ENCODE data around the gene ZNF280D. TPM values are rescaled to one million over a fixed set of nuclear protein-coding genes. Genes with fewer than 3 reads are reported as not detected.
A peak's percentile ranks its signal among the peaks of the same experiment; 100 is the strongest.

ZNF280D gene
- polyA plus RNA-seq, 1 donor from 2014 or later, result 35.4 TPM

- H3K27me3 ChIP-seq (ENCODE audit: insufficient read depth, low read depth, low read length), result no peaks in the 10 kb centered on the region
- TF ChIP-seq, protein P1, sequence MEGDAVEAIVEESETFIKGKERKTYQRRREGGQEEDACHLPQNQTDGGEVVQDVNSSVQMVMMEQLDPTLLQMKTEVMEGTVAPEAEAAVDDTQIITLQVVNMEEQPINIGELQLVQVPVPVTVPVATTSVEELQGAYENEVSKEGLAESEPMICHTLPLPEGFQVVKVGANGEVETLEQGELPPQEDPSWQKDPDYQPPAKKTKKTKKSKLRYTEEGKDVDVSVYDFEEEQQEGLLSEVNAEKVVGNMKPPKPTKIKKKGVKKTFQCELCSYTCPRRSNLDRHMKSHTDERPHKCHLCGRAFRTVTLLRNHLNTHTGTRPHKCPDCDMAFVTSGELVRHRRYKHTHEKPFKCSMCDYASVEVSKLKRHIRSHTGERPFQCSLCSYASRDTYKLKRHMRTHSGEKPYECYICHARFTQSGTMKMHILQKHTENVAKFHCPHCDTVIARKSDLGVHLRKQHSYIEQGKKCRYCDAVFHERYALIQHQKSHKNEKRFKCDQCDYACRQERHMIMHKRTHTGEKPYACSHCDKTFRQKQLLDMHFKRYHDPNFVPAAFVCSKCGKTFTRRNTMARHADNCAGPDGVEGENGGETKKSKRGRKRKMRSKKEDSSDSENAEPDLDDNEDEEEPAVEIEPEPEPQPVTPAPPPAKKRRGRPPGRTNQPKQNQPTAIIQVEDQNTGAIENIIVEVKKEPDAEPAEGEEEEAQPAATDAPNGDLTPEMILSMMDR (IDR thresholded peaks at IDR 0.05; ENCODE audit: poor library complexity, severe bottlenecking), result no peak
- TF ChIP-seq MXI1 (conservative IDR thresholded peaks at IDR 0.05; ENCODE audit: poor library complexity, severe bottlenecking), result no peak
Measured at GRCh38 chr15:56735589-56735988, 2.3 kb upstream of the ZNF280D start.

DNA sequence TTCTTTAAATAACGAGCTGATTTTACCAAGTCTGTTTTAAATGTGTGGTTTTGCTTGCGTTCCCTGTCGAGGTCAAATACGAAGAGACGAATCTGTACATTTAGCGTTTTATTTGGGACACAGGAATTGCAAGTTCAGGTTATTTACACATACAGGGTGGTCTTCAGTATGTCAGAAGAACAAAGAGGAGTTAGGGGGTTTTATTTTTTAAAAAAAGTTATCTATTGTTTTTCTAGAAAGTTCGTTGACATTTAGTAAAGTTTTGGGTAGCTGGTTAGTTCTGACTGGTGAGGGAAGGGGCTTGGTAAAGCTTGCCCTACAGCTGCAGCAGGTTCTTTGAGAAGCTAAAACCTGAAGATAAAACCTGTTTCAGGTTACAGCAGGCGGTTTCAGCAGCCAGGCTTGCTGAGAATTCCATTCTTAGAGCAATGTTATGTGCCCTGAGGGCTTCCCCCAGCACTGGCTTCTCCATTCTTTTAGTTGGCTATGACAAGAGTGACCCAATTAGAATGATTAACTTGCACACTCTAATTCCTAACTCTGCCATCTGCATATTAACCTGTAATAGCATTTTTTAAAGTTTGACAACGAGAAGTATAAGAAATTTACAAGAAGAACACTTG lies 815 bp upstream of the ZNF280D start:
- H3K36me3 ChIP-seq (ENCODE audit: insufficient read depth, low read length), result no peaks in the 10 kb centered on the region
- no peaks in the 10 kb centered on the region for H3F3A ChIP-seq (ENCODE audit: insufficient read depth, low read length, poor library complexity, severe bottlenecking)
- no peak overlapping the region for H3K4me2 ChIP-seq (ENCODE audit: low read length)
- peak overlapping the region; percentile 85 for H3K9ac ChIP-seq (ENCODE audit: low read length)
- no peaks in the 10 kb centered on the region for H4K20me1 ChIP-seq (ENCODE audit: insufficient read depth)
- H3K79me2 ChIP-seq (replicated peaks; ENCODE audit: insufficient read depth, low read length), result peaks cover 22% of the 10 kb centered on the region
- no peaks in the 10 kb centered on the region for H3K9me3 ChIP-seq (ENCODE audit: low read length)
- TF ChIP-seq EZH2 (IDR thresholded peaks at IDR 0.05; ENCODE audit: borderline replicate concordance, insufficient read depth, low read length, poor library complexity, severe bottlenecking) (no peak), TAF1 (IDR thresholded peaks at IDR 0.05; ENCODE audit: low read depth) (no peak)
- TF ChIP-seq, protein P1 (IDR thresholded peaks at IDR 0.05; ENCODE audit: poor library complexity, severe bottlenecking), result no peak
- H3K27ac ChIP-seq (ENCODE audit: low read length), result no peak overlapping the region
- H3K27me3 ChIP-seq (ENCODE audit: insufficient read depth, low read depth, low read length), result no peaks in the 10 kb centered on the region
- no peak overlapping the region for H3K4me3 ChIP-seq (ENCODE audit: low read length)
- no peaks in the 10 kb centered on the region for H3K9me2 ChIP-seq (ENCODE audit: insufficient read depth, low read length)
- H2AFZ ChIP-seq (ENCODE audit: low read depth, low read length), result no peak overlapping the region

More at GRCh38 chr15:56735589-56735988, 2.3 kb upstream of the ZNF280D start:
- Histone ChIP-seq H3K9ac (ENCODE audit: low read length) (no peak overlapping the region), H3K9me2 (ENCODE audit: insufficient read depth, low read length) (no peaks in the 10 kb centered on the region), H3K27ac (ENCODE audit: low read length) (no peak overlapping the region), H2AFZ (ENCODE audit: low read depth, low read length) (no peak overlapping the region), H3F3A (ENCODE audit: insufficient read depth, low read length, poor library complexity, severe bottlenecking) (no peaks in the 10 kb centered on the region), H3K4me3 (ENCODE audit: low read length) (no peak overlapping the region), H3K4me2 (ENCODE audit: low read length) (no peak overlapping the region), H4K20me1 (ENCODE audit: insufficient read depth) (no peaks in the 10 kb centered on the region), H3K36me3 (ENCODE audit: insufficient read depth, low read length) (no peaks in the 10 kb centered on the region), H3K79me2 (replicated peaks; ENCODE audit: insufficient read depth, low read length) (peaks cover 13% of the 10 kb centered on the region), H3K9me3 (ENCODE audit: low read length) (no peaks in the 10 kb centered on the region)

DNA sequence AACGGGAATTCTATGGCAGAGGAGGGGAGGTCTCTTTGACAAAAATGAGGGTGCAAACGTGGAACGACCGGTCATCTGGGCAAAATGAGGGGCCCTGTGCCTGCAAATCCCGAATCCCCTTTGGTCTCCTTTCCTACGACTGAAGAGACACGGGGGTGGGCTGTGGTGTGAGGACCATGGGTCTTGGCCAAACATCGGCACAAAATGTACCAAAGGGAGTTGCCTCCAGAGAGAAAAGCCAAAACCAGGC lies 498 bp downstream of the ZNF280D start:
- Histone ChIP-seq H3K9me3 (ENCODE audit: low read length) (no peaks in the 10 kb centered on the region), H3K4me3 (ENCODE audit: low read length) (peak overlapping the region; percentile 70), H3K27ac (ENCODE audit: low read length) (peak overlapping the region; percentile 85), H3K27me3 (ENCODE audit: insufficient read depth, low read depth, low read length) (no peaks in the 10 kb centered on the region), H3K9me2 (ENCODE audit: insufficient read depth, low read length) (no peaks in the 10 kb centered on the region), H3K9ac (ENCODE audit: low read length) (peak overlapping the region; percentile 85), H3K79me2 (replicated peaks; ENCODE audit: insufficient read depth, low read length) (peaks cover 28% of the 10 kb centered on the region), H2AFZ (ENCODE audit: low read depth, low read length) (peak overlapping the region; percentile 66), H4K20me1 (ENCODE audit: insufficient read depth) (no peaks in the 10 kb centered on the region), H3F3A (ENCODE audit: insufficient read depth, low read length, poor library complexity, severe bottlenecking) (no peaks in the 10 kb centered on the region), H3K4me2 (ENCODE audit: low read length) (peak overlapping the region; percentile 54), H3K36me3 (ENCODE audit: insufficient read depth, low read length) (no peaks in the 10 kb centered on the region)
- TF ChIP-seq MXI1 (conservative IDR thresholded peaks at IDR 0.05; ENCODE audit: poor library complexity, severe bottlenecking), result no peak
- TF ChIP-seq RAD21 (conservative IDR thresholded peaks at IDR 0.05), result no peak
- TF ChIP-seq EZH2 (IDR thresholded peaks at IDR 0.05; ENCODE audit: borderline replicate concordance, insufficient read depth, low read length, poor library complexity, severe bottlenecking), result no peak
- TF ChIP-seq POLR2AphosphoS5 (IDR thresholded peaks at IDR 0.05), result no peak
- TF ChIP-seq, protein P1 (IDR thresholded peaks at IDR 0.05; ENCODE audit: poor library complexity, severe bottlenecking), result no peak
- TF ChIP-seq EP300 (conservative IDR thresholded peaks at IDR 0.05; ENCODE audit: poor library complexity, severe bottlenecking), result no peak
- TF ChIP-seq SMC3 (conservative IDR thresholded peaks at IDR 0.05; ENCODE audit: poor library complexity), result no peak
- TF ChIP-seq, protein P2, sequence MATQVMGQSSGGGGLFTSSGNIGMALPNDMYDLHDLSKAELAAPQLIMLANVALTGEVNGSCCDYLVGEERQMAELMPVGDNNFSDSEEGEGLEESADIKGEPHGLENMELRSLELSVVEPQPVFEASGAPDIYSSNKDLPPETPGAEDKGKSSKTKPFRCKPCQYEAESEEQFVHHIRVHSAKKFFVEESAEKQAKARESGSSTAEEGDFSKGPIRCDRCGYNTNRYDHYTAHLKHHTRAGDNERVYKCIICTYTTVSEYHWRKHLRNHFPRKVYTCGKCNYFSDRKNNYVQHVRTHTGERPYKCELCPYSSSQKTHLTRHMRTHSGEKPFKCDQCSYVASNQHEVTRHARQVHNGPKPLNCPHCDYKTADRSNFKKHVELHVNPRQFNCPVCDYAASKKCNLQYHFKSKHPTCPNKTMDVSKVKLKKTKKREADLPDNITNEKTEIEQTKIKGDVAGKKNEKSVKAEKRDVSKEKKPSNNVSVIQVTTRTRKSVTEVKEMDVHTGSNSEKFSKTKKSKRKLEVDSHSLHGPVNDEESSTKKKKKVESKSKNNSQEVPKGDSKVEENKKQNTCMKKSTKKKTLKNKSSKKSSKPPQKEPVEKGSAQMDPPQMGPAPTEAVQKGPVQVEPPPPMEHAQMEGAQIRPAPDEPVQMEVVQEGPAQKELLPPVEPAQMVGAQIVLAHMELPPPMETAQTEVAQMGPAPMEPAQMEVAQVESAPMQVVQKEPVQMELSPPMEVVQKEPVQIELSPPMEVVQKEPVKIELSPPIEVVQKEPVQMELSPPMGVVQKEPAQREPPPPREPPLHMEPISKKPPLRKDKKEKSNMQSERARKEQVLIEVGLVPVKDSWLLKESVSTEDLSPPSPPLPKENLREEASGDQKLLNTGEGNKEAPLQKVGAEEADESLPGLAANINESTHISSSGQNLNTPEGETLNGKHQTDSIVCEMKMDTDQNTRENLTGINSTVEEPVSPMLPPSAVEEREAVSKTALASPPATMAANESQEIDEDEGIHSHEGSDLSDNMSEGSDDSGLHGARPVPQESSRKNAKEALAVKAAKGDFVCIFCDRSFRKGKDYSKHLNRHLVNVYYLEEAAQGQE (IDR thresholded peaks at IDR 0.05; ENCODE audit: borderline replicate concordance), result no peak
- TF ChIP-seq TAF1 (IDR thresholded peaks at IDR 0.05; ENCODE audit: low read depth), result no peak
